Activated CD4-positive, alpha-beta T cell treated with anti-CD3 and anti-CD28 coated beads for 36 hours (primary cell): Measurements from ENCODE around the gene CAMTA1. TPM values are rescaled to one million over a fixed set of nuclear protein-coding genes. Genes with fewer than 3 reads are reported as not detected.

ENCODE experiments used
- ATAC-seq: fragments of 200-7000 bp; cut with Tn5 transposase; one replicate; pipeline ENCODE4 v1.10.0; 2021; ENCODE audit warnings: mild to moderate bottlenecking, moderate library complexity
- CTCF ChIA-PET: fragments of 350-600 bp; sonication (Branson Sonifier 250); formaldehyde crosslinking; loops from one replicate; lab custom pipeline; 2021; ENCODE audit warnings: antibody characterized with exemption; lab: Charles Lee
- POLR2A ChIA-PET: fragments of 350-600 bp; sonication (Branson Sonifier 250); formaldehyde crosslinking; loops from one replicate; lab custom pipeline; 2021; ENCODE audit warnings: antibody characterized with exemption, inconsistent platforms; lab: Charles Lee
- DNase-seq: peaks from one replicate; pipeline ENCODE4 v3.0.0-alpha.2; 2020
- H3K27ac Mint-ChIP-seq: one replicate; pipeline ENCODE4 v1.8.0; 2021; ENCODE audit warnings: mixed read lengths
- H3K27me3 Mint-ChIP-seq: one replicate; pipeline ENCODE4 v1.8.0; 2021; ENCODE audit warnings: mixed read lengths
- H3K36me3 Mint-ChIP-seq: one replicate; pipeline ENCODE4 v1.8.0; 2021; ENCODE audit warnings: low read depth, mixed read lengths
- H3K4me1 Mint-ChIP-seq: one replicate; pipeline ENCODE4 v1.8.0; 2021; ENCODE audit warnings: mixed read lengths
- H3K4me3 Mint-ChIP-seq: one replicate; pipeline ENCODE4 v1.8.0; 2021; ENCODE audit warnings: mild to moderate bottlenecking, moderate library complexity, mixed read lengths
- H3K9me3 Mint-ChIP-seq: one replicate; pipeline ENCODE4 v1.8.0; 2021; ENCODE audit warnings: low read depth, mixed read lengths
- intact Hi-C, 2 experiments: fragments of 100-400 bp; cut with DNase I in 1 of 2; cut with micrococcal nuclease in 1 of 2; formaldehyde crosslinking; loops; one replicate each; pipeline versions ENCODE4 v1.14.2 to v1.15.1; 2022 to 2024; cut with DNase I, micrococcal nuclease
- total RNA-seq, 2 experiments: library from RNA; stranded (reverse); gene quantifications; one replicate each; pipeline ENCODE4 v1.2.3, GENCODE V29; 2021

Gene CAMTA1
- total RNA-seq, 2 experiments from 2014 or later: 62.3 to 76.7 TPM

DNA sequence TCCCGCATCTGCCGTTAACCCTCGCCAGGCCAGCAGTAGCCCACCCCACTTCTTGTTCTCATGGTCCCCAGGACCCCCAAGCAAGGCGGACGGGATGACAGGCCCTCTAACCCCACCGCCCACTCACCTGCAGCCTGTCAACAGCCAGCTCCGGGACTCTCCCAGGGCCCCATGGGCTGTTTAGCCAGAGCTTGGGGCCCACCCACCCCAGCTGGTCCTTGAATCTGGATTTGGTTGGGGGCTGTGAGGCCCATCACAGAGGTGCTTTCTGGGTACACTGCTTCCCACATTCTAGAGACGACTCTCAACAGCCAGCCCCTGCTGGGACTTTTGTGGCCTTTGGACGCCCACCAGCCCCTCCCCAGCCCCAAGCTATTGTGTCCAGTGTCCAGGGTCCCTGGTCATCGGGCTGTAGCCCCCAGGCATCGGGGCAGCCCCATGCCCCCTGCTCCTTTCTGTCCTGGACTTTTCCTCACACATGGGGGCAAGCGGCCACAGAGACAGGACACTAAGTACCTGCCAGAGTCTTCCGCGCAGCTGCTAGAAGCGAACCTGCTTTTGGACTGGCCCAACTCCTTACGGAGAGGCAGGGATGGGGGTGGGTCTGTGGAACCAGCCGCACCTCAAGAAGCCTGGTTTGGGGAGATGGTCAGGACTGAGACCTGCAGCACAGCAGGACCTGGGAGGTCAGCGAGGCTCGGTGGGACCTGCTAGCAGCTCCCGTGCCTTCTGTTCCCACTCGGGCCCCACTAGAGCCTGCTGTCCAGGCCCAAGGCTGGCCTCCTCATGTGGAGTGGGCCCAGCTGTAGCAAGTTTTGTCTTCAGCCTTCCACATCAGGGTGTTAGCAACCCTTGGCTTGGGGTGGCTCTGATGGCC lies 777.7 kb downstream of the CAMTA1 start:
- no peak overlapping the region for H3K4me3 Mint-ChIP-seq
- ChIA-PET POLR2A (no interaction called here), CTCF (interaction anchor here (1.2 kb wide), 1 partner anchor 16 kb away, joined by 3 read pairs; no protein-coding TSS in a partner anchor)
- DNase-seq (no peak), ATAC-seq (no peak)
- no peaks in the 10 kb centered on the region for H3K36me3 Mint-ChIP-seq
- H3K27me3 Mint-ChIP-seq: no peaks in the 10 kb centered on the region
- intact Hi-C loops: no loop called here
- no peaks in the 10 kb centered on the region for H3K9me3 Mint-ChIP-seq
- no peak overlapping the region for H3K27ac Mint-ChIP-seq
- no peaks in the 10 kb centered on the region for H3K4me1 Mint-ChIP-seq

GRCh38 chr1:7564137-7564536 lies 778.9 kb downstream of the CAMTA1 start:
- intact Hi-C loops: no loop called here
- ChIA-PET POLR2A (no interaction called here), CTCF (no interaction called here)
- no peaks in the 10 kb centered on the region for H3K36me3 Mint-ChIP-seq
- H3K27me3 Mint-ChIP-seq: no peaks in the 10 kb centered on the region
- no peak for ATAC-seq
- no peaks in the 10 kb centered on the region for H3K9me3 Mint-ChIP-seq
- no peak for DNase-seq
- H3K4me1 Mint-ChIP-seq: no peaks in the 10 kb centered on the region
- H3K4me3 Mint-ChIP-seq: no peak overlapping the region
- no peak overlapping the region for H3K27ac Mint-ChIP-seq

- no peak overlapping the region for H3K27ac Mint-ChIP-seq
- intact Hi-C loops: no loop called here
- CTCF ChIA-PET: no interaction called here
- H3K36me3 Mint-ChIP-seq: no peaks in the 10 kb centered on the region
- POLR2A ChIA-PET: no interaction called here
- DNase-seq: no peak
- no peaks in the 10 kb centered on the region for H3K9me3 Mint-ChIP-seq
- no peak overlapping the region for H3K4me3 Mint-ChIP-seq
- ATAC-seq: no peak
- no peaks in the 10 kb centered on the region for H3K4me1 Mint-ChIP-seq
- no peaks in the 10 kb centered on the region for H3K27me3 Mint-ChIP-seq
These were observed 780.0 kb downstream of the CAMTA1 start for GRCh38 chr1:7565099-7565750.

DNA sequence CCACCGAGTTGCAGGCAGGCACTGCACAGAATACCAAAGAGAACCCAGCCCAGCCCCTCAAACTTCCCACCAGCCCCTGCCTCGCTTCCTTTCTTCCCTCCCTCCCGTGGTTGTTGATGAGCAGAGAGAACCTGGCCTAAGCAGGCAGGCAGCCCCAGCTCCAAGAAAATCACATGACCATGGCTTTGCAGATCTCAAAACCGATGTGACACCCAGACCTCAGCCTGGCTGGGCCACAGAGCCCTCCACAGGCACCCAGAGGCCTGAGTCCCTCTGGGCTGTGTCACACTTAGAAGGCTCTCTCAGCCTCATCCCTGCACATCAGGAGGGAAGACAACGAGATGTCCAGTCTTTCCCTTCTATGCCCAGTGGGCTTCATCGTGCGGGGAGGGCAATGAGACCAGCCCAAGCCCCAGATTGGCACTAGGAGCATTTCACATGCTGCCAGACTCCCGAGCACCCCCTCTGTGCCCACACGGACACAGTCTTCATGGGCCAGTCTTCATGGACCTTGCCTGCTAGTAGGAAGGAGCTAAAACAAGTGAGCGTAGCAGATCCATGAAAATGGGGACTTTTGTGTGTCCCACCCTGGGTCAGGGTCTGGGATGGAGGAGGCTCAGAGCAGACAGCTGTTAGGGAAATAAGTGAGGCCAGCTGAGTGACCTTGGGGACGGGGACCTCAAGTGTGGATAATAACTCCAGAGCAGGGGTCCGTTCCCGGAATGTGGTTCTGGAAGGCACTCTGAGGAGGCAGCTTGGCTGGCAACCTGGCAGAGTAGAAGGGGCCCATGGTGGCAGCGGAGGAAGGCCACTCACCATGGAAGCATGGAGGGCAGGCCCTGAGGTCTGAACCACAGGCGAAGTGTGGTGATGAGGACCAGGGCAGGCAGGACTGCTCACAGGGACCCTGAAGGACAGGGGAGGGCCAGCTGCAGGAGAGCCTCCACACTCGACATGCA lies 781.4 kb downstream of the CAMTA1 start:
- Mint-ChIP-seq H3K36me3 (no peaks in the 10 kb centered on the region), H3K27ac (no peak overlapping the region), H3K9me3 (no peaks in the 10 kb centered on the region), H3K4me3 (no peak overlapping the region), H3K27me3 (no peaks in the 10 kb centered on the region), H3K4me1 (no peaks in the 10 kb centered on the region)
- DNase-seq (no peak), ATAC-seq (no peak)
- CTCF ChIA-PET: no interaction called here
- POLR2A ChIA-PET: no interaction called here
- intact Hi-C loops: no loop called here

DNA sequence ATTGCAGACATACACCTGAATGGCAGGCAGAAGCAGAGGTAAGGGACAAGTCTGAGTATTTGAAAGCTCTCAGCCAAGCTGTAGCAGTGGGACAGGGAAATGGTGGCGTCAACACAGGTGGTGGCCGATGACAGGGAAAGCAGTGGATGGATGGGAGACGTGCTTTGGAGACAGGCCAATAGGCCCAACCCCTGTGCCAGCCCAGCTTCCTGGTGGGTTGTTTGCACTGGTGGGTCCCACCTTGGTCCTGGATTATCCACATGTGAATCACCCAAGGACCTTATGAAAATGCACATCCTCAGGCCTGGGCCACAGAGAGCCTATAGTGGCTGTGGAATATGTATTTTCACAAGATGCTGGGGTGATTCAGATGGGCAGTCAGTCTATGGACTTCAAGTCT lies 782.1 kb downstream of the CAMTA1 start:
- Mint-ChIP-seq H3K27me3 (no peaks in the 10 kb centered on the region), H3K36me3 (no peaks in the 10 kb centered on the region), H3K4me3 (no peak overlapping the region), H3K4me1 (no peaks in the 10 kb centered on the region), H3K9me3 (no peaks in the 10 kb centered on the region), H3K27ac (no peak overlapping the region)
- CTCF ChIA-PET: no interaction called here
- POLR2A ChIA-PET: no interaction called here
- no peak for ATAC-seq
- no peak for DNase-seq
- intact Hi-C loops: no loop called here

- no peak for DNase-seq
- CTCF ChIA-PET: no interaction called here
- Mint-ChIP-seq H3K27ac (no peak overlapping the region), H3K4me1 (no peaks in the 10 kb centered on the region), H3K9me3 (no peaks in the 10 kb centered on the region), H3K36me3 (no peaks in the 10 kb centered on the region), H3K4me3 (no peak overlapping the region), H3K27me3 (no peaks in the 10 kb centered on the region)
- intact Hi-C loops: no loop called here
- POLR2A ChIA-PET: no interaction called here
- no peak for ATAC-seq
These were observed 782.8 kb downstream of the CAMTA1 start for GRCh38 chr1:7568053-7568452.

DNA sequence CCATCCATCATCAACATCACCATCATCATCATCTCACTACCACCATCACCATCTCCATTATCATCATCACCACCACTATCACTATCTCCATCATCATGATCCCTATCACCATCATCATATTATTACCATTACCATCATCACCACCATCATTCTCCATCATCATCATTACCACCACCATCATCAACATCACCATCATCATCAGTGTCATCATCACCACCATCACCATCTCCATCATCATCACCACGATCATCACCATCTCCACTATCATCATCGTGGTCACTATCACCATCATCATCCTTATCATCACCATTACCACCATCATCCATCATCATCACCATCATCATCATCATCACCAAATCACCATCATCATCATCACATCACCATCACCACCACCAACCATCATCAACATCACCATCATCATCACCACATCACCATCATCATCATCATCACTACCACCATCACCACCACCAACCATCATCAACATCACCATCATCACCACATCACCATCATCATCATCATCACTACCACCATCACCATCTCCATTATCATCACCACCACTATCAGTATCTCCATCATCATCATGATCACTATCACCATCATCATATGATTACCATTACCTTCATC lies 783.8 kb downstream of the CAMTA1 start:
- Mint-ChIP-seq H3K36me3 (no peaks in the 10 kb centered on the region), H3K4me3 (no peak overlapping the region), H3K9me3 (no peaks in the 10 kb centered on the region), H3K27me3 (no peaks in the 10 kb centered on the region), H3K4me1 (no peaks in the 10 kb centered on the region), H3K27ac (no peak overlapping the region)
- DNase-seq: no peak
- intact Hi-C loops: no loop called here
- ATAC-seq: no peak
- CTCF ChIA-PET: no interaction called here
- POLR2A ChIA-PET: no interaction called here

GRCh38 chr1:7570311-7570710 lies 785.1 kb downstream of the CAMTA1 start:
- DNase-seq (no peak), ATAC-seq (no peak)
- Mint-ChIP-seq H3K4me1 (no peaks in the 10 kb centered on the region), H3K36me3 (no peaks in the 10 kb centered on the region), H3K27me3 (peaks cover under 1% of the 10 kb centered on the region), H3K27ac (no peak overlapping the region), H3K4me3 (no peak overlapping the region), H3K9me3 (no peaks in the 10 kb centered on the region)
- ChIA-PET POLR2A (no interaction called here), CTCF (no interaction called here)
- intact Hi-C loops: no loop called here

GRCh38 chr1:7572654-7573152 lies 787.4 kb downstream of the CAMTA1 start:
- no peaks in the 10 kb centered on the region for H3K9me3 Mint-ChIP-seq
- no peak overlapping the region for H3K4me3 Mint-ChIP-seq
- no peak for ATAC-seq
- no peaks in the 10 kb centered on the region for H3K4me1 Mint-ChIP-seq
- CTCF ChIA-PET: interaction anchor here (0.7 to 1.2 kb wide), 2 partner anchors 55 to 448 kb away, joined by 3 read pairs; no protein-coding TSS in a partner anchor
- H3K36me3 Mint-ChIP-seq: no peaks in the 10 kb centered on the region
- H3K27me3 Mint-ChIP-seq: peaks cover 4% of the 10 kb centered on the region
- POLR2A ChIA-PET: no interaction called here
- no peak overlapping the region for H3K27ac Mint-ChIP-seq
- intact Hi-C loops: no loop called here
- no peak for DNase-seq

DNA sequence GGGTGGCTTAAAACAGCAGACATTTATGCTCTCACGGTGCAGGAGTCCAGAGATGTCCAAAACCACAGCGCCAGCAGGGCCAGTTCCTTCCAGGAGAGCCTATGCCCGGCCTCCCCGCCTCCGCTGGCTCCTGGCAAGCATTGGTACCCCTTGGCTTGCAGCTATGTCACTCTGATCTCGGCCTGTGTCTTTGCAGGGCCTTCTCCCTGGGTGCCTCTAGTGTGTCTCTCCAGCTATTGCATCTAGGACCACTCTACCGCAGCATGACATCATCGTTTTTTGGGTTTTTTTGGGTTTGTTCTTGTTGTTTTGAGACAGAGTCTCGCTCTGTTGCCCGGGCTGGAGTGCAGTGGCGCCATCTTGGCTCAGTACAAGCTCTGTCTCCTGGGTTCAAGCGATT lies 788.2 kb downstream of the CAMTA1 start:
- intact Hi-C loops: no loop called here
- no peaks in the 10 kb centered on the region for H3K4me1 Mint-ChIP-seq
- no peak overlapping the region for H3K4me3 Mint-ChIP-seq
- H3K27ac Mint-ChIP-seq: no peak overlapping the region
- H3K9me3 Mint-ChIP-seq: no peaks in the 10 kb centered on the region
- peaks cover 4% of the 10 kb centered on the region for H3K27me3 Mint-ChIP-seq
- no peaks in the 10 kb centered on the region for H3K36me3 Mint-ChIP-seq
- CTCF ChIA-PET: interaction anchor here (1.2 kb wide), 1 partner anchor 54 kb away, joined by 3 read pairs; no protein-coding TSS in a partner anchor
- POLR2A ChIA-PET: no interaction called here
- no peak for ATAC-seq
- no peak for DNase-seq
